ENCODE results near the gene BEND3.

BEND3 gene

DNA sequence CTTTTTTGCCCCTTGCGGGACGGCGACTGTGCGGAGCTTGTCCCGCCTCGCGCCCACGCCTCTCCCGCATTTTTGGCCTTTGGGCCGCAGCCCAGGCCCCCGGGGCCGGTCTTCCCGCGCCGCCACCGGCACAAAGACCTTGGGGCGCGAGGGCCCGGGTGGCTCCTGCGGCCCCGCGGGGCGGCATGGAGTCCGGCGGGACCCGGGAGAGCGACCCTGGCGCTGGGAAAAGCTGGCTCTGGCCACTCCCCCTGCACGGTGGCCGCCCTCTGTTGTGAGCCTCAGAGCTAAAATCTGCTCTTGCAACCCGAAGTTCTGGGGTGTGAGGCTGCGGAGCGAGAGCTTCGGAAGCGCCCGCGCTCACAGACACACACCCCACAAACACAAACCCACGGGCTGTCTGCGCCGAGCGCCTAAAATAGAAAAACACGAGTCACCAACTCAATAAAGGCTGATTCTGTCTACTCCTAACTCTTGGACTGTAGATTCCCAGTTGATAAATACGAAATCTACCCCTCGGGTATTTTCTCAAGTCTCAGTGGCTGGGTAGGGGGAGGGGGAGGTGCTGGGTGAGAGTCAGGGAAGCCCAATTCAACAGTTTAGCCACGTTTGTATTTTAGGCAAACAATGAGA, 496 bp upstream of the BEND3 start:
- peak; percentile 76 for ATAC-seq
- TF ChIP-seq, protein P1, sequence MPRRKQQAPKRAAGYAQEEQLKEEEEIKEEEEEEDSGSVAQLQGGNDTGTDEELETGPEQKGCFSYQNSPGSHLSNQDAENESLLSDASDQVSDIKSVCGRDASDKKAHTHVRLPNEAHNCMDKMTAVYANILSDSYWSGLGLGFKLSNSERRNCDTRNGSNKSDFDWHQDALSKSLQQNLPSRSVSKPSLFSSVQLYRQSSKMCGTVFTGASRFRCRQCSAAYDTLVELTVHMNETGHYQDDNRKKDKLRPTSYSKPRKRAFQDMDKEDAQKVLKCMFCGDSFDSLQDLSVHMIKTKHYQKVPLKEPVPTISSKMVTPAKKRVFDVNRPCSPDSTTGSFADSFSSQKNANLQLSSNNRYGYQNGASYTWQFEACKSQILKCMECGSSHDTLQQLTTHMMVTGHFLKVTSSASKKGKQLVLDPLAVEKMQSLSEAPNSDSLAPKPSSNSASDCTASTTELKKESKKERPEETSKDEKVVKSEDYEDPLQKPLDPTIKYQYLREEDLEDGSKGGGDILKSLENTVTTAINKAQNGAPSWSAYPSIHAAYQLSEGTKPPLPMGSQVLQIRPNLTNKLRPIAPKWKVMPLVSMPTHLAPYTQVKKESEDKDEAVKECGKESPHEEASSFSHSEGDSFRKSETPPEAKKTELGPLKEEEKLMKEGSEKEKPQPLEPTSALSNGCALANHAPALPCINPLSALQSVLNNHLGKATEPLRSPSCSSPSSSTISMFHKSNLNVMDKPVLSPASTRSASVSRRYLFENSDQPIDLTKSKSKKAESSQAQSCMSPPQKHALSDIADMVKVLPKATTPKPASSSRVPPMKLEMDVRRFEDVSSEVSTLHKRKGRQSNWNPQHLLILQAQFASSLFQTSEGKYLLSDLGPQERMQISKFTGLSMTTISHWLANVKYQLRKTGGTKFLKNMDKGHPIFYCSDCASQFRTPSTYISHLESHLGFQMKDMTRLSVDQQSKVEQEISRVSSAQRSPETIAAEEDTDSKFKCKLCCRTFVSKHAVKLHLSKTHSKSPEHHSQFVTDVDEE (CRISPR knock-in tag; IDR thresholded peaks at IDR 0.05) = 0 out of 2 replicates have a peak, but pooled peaks have one; percentile 17
- TF ChIP-seq CSDC2 (CRISPR knock-in tag; IDR thresholded peaks at IDR 0.05) = no peak

DNA sequence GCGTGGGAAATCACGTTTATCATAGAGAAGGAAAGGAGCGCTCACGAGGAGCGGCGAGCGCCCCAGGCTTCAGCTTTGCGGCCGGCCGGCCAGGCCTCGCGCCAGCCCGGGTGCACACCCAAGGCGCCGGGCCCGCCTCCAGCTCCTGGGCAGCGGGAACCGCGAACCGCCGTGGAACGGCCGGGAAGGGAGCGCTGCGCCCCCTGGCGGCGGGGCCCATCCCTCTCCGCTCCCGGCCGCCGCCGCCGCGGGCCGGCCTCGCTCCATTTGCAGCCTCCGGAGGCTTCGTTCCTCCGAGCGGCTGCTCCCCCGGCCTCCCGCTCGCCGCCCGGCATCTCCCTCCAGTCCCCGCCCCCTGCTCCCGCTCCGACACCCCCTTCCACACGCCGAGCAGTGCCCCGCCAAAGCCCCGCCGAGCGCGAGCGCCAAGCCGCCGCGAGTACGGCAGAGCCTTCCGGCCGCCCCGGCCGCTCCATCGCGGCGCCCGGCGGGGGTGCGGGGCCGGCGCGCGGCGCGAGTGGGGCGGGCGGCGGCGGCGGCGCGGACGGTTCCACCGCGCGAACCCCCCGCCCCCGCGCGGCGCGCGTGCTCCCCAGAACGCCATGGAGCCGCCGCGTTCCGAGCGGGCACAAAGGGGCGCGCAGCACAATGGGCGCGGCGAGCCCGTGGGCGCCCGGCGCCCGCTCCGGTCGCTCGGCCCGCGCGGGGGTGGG, 946 bp downstream of the BEND3 start:
- peak; percentile 70; the same call in 1 of the 2 replicates for TF ChIP-seq ZFP3 (CRISPR knock-in tag; IDR thresholded peaks at IDR 0.05)
- no peak for TF ChIP-seq OSR1 (CRISPR knock-in tag; IDR thresholded peaks at IDR 0.05)
- peak; percentile 31; the same call in 1 of the 2 replicates for TF ChIP-seq ZNF70 (CRISPR knock-in tag; IDR thresholded peaks at IDR 0.05)
- TF ChIP-seq, protein P1 (CRISPR knock-in tag; IDR thresholded peaks at IDR 0.05) = peak; percentile 78; the same call in 1 of the 2 replicates
- ATAC-seq = peak; percentile 91

DNA sequence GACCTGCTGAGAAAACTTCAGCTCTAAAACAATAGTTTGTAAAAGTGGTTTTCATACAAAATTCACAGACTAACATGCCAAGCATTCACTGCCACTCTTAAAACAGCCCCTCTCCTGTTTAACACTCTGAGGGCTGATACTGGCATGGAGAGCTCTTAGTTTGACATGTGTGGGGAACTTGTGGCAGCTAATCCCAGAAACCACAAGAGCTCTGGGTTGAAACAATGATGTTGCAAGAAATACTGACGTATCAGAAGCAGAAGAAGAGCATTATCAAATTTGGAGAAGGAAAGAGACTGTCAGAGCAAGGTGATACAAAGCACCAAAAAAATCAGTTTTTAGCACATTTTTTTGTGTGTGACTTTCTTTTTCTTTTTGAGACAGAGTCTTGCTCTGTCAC, 5.1 kb downstream of the BEND3 start:
- no peak for TF ChIP-seq POU6F1 (CRISPR knock-in tag; IDR thresholded peaks at IDR 0.05; ENCODE audit: borderline replicate concordance, low read depth)
- TF ChIP-seq TCF4 (CRISPR knock-in tag; IDR thresholded peaks at IDR 0.05; ENCODE audit: borderline replicate concordance) = no peak
- TF ChIP-seq CREB5 (CRISPR knock-in tag; IDR thresholded peaks at IDR 0.05; ENCODE audit: low read depth) = no peak
- no peak for TF ChIP-seq ESRRG (CRISPR knock-in tag; IDR thresholded peaks at IDR 0.05)
- no peak for TF ChIP-seq ISL1 (CRISPR knock-in tag; IDR thresholded peaks at IDR 0.05)
- TF ChIP-seq, protein P2, sequence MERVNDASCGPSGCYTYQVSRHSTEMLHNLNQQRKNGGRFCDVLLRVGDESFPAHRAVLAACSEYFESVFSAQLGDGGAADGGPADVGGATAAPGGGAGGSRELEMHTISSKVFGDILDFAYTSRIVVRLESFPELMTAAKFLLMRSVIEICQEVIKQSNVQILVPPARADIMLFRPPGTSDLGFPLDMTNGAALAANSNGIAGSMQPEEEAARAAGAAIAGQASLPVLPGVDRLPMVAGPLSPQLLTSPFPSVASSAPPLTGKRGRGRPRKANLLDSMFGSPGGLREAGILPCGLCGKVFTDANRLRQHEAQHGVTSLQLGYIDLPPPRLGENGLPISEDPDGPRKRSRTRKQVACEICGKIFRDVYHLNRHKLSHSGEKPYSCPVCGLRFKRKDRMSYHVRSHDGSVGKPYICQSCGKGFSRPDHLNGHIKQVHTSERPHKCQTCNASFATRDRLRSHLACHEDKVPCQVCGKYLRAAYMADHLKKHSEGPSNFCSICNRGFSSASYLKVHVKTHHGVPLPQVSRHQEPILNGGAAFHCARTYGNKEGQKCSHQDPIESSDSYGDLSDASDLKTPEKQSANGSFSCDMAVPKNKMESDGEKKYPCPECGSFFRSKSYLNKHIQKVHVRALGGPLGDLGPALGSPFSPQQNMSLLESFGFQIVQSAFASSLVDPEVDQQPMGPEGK (CRISPR knock-in tag; IDR thresholded peaks at IDR 0.05; ENCODE audit: borderline replicate concordance) = no peak
- TF ChIP-seq SNAI2 (CRISPR knock-in tag; IDR thresholded peaks at IDR 0.05) = no peak
- TF ChIP-seq OSR1 (CRISPR knock-in tag; IDR thresholded peaks at IDR 0.05) = no peak
- no peak for TF ChIP-seq BACH2 (CRISPR knock-in tag; IDR thresholded peaks at IDR 0.05; ENCODE audit: borderline replicate concordance)
- no peak for TF ChIP-seq ZNF8 (CRISPR knock-in tag; IDR thresholded peaks at IDR 0.05)
- no peak for TF ChIP-seq GLIS3 (CRISPR knock-in tag; IDR thresholded peaks at IDR 0.05)
- TF ChIP-seq ARNTL (CRISPR knock-in tag; IDR thresholded peaks at IDR 0.05; ENCODE audit: borderline replicate concordance, low read depth) = no peak
- TF ChIP-seq RARB (CRISPR knock-in tag; IDR thresholded peaks at IDR 0.05) = no peak
- TF ChIP-seq PPARA (CRISPR knock-in tag; IDR thresholded peaks at IDR 0.05; ENCODE audit: borderline replicate concordance) = no peak
- TF ChIP-seq ZNF70 (CRISPR knock-in tag; IDR thresholded peaks at IDR 0.05) = no peak
- TF ChIP-seq ZFP30 (CRISPR knock-in tag; IDR thresholded peaks at IDR 0.05) = no peak
- TF ChIP-seq, protein P1 (CRISPR knock-in tag; IDR thresholded peaks at IDR 0.05) = no peak
- no peak for ATAC-seq

Data from SK-N-SH treated with all-trans-retinoic acid at 6 μM for 48 hours (cell line).